BLaER1 (cell line): ENCODE results near the gene RREB1.

Experiments used
- H3K27ac ChIP-seq: shearing (Covaris generic); formaldehyde crosslinking; 2 replicates; pipeline ENCODE4 v1.8.1; 2022
- H3K27me3 ChIP-seq: shearing (Covaris generic); formaldehyde crosslinking; 2 replicates; pipeline ENCODE4 v1.8.1; 2022
- H3K36me3 ChIP-seq: shearing (Covaris generic); formaldehyde crosslinking; 2 replicates; pipeline ENCODE4 v1.8.1; 2022
- H3K4me1 ChIP-seq: shearing (Covaris generic); formaldehyde crosslinking; 2 replicates; pipeline ENCODE4 v1.8.1; 2022
- H3K4me2 ChIP-seq: shearing (Covaris generic); formaldehyde crosslinking; 2 replicates; pipeline ENCODE4 v1.8.1; 2022
- H3K4me3 ChIP-seq: shearing (Covaris generic); formaldehyde crosslinking; 2 replicates; pipeline ENCODE4 v1.8.1; 2022
- H3K9ac ChIP-seq: shearing (Covaris generic); formaldehyde crosslinking; 2 replicates; pipeline ENCODE4 v1.8.1; 2022
- H3K9me3 ChIP-seq: shearing (Covaris generic); formaldehyde crosslinking; 2 replicates; pipeline ENCODE4 v1.8.1; 2022
- H4K20me1 ChIP-seq: shearing (Covaris generic); formaldehyde crosslinking; 2 replicates; pipeline ENCODE4 v1.8.1; 2022
- Cebpa-rat ChIP-seq: shearing (Covaris generic); IDR thresholded peaks from 2 replicates; pipeline ENCODE4 v1.8.1; 2022

Gene RREB1, protein sequence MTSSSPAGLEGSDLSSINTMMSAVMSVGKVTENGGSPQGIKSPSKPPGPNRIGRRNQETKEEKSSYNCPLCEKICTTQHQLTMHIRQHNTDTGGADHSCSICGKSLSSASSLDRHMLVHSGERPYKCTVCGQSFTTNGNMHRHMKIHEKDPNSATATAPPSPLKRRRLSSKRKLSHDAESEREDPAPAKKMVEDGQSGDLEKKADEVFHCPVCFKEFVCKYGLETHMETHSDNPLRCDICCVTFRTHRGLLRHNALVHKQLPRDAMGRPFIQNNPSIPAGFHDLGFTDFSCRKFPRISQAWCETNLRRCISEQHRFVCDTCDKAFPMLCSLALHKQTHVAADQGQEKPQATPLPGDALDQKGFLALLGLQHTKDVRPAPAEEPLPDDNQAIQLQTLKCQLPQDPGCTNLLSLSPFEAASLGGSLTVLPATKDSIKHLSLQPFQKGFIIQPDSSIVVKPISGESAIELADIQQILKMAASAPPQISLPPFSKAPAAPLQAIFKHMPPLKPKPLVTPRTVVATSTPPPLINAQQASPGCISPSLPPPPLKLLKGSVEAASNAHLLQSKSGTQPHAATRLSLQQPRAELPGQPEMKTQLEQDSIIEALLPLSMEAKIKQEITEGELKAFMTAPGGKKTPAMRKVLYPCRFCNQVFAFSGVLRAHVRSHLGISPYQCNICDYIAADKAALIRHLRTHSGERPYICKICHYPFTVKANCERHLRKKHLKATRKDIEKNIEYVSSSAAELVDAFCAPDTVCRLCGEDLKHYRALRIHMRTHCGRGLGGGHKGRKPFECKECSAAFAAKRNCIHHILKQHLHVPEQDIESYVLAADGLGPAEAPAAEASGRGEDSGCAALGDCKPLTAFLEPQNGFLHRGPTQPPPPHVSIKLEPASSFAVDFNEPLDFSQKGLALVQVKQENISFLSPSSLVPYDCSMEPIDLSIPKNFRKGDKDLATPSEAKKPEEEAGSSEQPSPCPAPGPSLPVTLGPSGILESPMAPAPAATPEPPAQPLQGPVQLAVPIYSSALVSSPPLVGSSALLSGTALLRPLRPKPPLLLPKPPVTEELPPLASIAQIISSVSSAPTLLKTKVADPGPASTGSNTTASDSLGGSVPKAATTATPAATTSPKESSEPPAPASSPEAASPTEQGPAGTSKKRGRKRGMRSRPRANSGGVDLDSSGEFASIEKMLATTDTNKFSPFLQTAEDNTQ (N-terminal part only)

DNA sequence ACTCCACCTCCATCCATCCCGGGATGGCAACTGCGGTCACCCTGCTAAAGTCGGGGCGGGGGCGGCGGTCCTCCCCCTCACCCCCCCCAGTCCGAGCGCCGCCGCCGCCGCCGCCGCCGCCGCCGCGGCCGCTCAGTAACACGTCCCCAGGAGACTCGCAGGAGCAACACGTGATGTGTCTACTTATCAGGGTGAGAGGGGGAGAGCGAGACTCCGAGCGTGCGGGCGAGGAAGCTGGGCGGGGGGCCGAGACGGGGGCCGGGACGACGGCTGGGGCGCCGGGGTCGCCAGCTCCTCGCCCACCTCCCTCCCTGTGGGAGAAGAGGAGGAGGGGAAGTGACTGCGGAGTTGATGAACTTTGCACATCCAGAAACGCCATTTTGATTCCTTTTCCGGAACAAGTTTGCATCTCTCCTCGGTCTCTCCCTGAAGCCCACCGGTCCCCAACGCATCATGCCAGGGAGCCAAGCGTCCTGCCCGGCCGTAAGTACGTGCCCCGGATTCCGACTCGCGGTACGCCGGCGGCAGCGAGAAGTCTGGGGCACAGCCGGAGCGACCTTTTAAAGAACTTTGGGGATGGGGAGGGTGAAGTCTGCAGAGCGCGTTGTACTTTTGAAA is at the start of gene RREB1:
RREB1 (plus strand) TSS at position 384 of the 618 bp plus-strand sequence. CDS start 73,951 bp downstream, outside the sequence.
- H3K36me3 ChIP-seq, result no peaks in the 10 kb centered on the region
- H3K4me3 ChIP-seq, result peak within 1 kb of the TSS; percentile 99
- peaks cover 35% of the 10 kb centered on the region for H4K20me1 ChIP-seq
- peaks cover 32% of the 10 kb centered on the region for H3K4me1 ChIP-seq
- H3K27me3 ChIP-seq, result no peaks in the 10 kb centered on the region
- peak within 1 kb of the TSS; percentile 96 for H3K4me2 ChIP-seq
- peak within 1 kb of the TSS; percentile 92 for H3K9ac ChIP-seq
- no peak for TF ChIP-seq Cebpa-rat
- H3K9me3 ChIP-seq, result no peaks in the 10 kb centered on the region
- H3K27ac ChIP-seq, result peak within 1 kb of the TSS; percentile 92

- H3K9ac ChIP-seq, result no peak overlapping the region
- H3K4me3 ChIP-seq, result no peak overlapping the region
- no peak overlapping the region for H3K4me2 ChIP-seq
- no peak overlapping the region for H3K27ac ChIP-seq
- no peaks in the 10 kb centered on the region for H3K27me3 ChIP-seq
- H3K36me3 ChIP-seq, result no peaks in the 10 kb centered on the region
- peaks cover 14% of the 10 kb centered on the region for H3K4me1 ChIP-seq
- no peaks in the 10 kb centered on the region for H4K20me1 ChIP-seq
- H3K9me3 ChIP-seq, result no peaks in the 10 kb centered on the region
- TF ChIP-seq Cebpa-rat, result no peak
These were observed 49.4 kb upstream of the RREB1 start for GRCh38 chr6:7058250-7058923.

- no peak overlapping the region for H3K27ac ChIP-seq
These were observed 46.8 kb upstream of the RREB1 start for GRCh38 chr6:7060769-7061516.

GRCh38 chr6:7062451-7063162 is 45.2 kb upstream of the RREB1 start:
- Histone ChIP-seq H3K9me3 (no peaks in the 10 kb centered on the region), H3K9ac (no peak overlapping the region), H3K27me3 (no peaks in the 10 kb centered on the region), H3K27ac (no peak overlapping the region), H3K4me1 (0 out of 2 replicates have a peak, but pooled peaks cover 12% of the 10 kb centered on the region), H4K20me1 (no peaks in the 10 kb centered on the region), H3K4me2 (no peak overlapping the region), H3K4me3 (no peak overlapping the region), H3K36me3 (no peaks in the 10 kb centered on the region)
- TF ChIP-seq Cebpa-rat, result no peak

More at GRCh38 chr6:7060769-7061516, 46.8 kb upstream of the RREB1 start:
- Histone ChIP-seq H3K27me3 (no peaks in the 10 kb centered on the region), H3K4me3 (no peak overlapping the region), H3K9me3 (no peaks in the 10 kb centered on the region), H4K20me1 (no peaks in the 10 kb centered on the region), H3K4me2 (no peak overlapping the region), H3K4me1 (0 out of 2 replicates have a peak, but pooled peaks cover 12% of the 10 kb centered on the region), H3K9ac (no peak overlapping the region), H3K36me3 (no peaks in the 10 kb centered on the region)
- TF ChIP-seq Cebpa-rat, result no peak

- no peak overlapping the region for H3K4me2 ChIP-seq
- H3K27ac ChIP-seq, result no peak overlapping the region
- H3K27me3 ChIP-seq, result no peaks in the 10 kb centered on the region
- TF ChIP-seq Cebpa-rat, result no peak
- no peaks in the 10 kb centered on the region for H3K9me3 ChIP-seq
- no peaks in the 10 kb centered on the region for H3K4me1 ChIP-seq
- no peak overlapping the region for H3K9ac ChIP-seq
- no peak overlapping the region for H3K4me3 ChIP-seq
- H4K20me1 ChIP-seq, result no peaks in the 10 kb centered on the region
- H3K36me3 ChIP-seq, result no peaks in the 10 kb centered on the region
These were observed 40.5 kb upstream of the RREB1 start for GRCh38 chr6:7067305-7067704.

DNA sequence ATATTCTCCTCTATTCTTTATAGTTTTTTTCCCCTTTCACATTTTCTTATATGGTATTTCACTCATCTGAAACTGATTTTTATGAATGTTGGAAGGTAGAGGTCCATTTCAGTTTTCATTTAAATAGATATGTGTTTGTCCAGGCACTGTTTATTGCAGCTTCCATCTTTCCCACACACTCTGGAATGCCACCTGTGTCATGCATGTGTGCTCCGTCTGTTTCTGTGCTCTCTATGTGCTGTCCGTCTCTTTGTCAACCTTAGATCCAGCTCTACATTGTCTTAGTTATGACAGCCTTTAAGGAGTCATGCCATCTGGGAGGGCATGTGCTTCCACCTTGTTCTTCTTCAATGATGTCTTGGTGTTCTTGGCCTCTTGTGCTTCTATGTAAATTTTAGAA is 36.4 kb upstream of the RREB1 start:
- H3K4me2 ChIP-seq, result no peak overlapping the region
- H3K27ac ChIP-seq, result no peak overlapping the region
- H3K4me1 ChIP-seq, result 0 out of 2 replicates have a peak, but pooled peaks cover 8% of the 10 kb centered on the region
- no peak overlapping the region for H3K4me3 ChIP-seq
- H3K27me3 ChIP-seq, result no peaks in the 10 kb centered on the region
- no peak for TF ChIP-seq Cebpa-rat
- no peaks in the 10 kb centered on the region for H3K36me3 ChIP-seq
- no peak overlapping the region for H3K9ac ChIP-seq
- no peaks in the 10 kb centered on the region for H4K20me1 ChIP-seq
- no peaks in the 10 kb centered on the region for H3K9me3 ChIP-seq

GRCh38 chr6:7073082-7073820 is 34.5 kb upstream of the RREB1 start:
- no peak overlapping the region for H3K27ac ChIP-seq
- H3K4me1 ChIP-seq, result 0 out of 2 replicates have a peak, but pooled peaks cover 8% of the 10 kb centered on the region
- H3K36me3 ChIP-seq, result no peaks in the 10 kb centered on the region
- TF ChIP-seq Cebpa-rat, result no peak
- H4K20me1 ChIP-seq, result no peaks in the 10 kb centered on the region
- no peaks in the 10 kb centered on the region for H3K27me3 ChIP-seq
- no peak overlapping the region for H3K4me2 ChIP-seq
- no peak overlapping the region for H3K4me3 ChIP-seq
- H3K9me3 ChIP-seq, result no peaks in the 10 kb centered on the region
- no peak overlapping the region for H3K9ac ChIP-seq
